ENCODE measurements around the gene ACAP3.

ACAP3 gene

GRCh38 chr1:1314678-1315335 is 7.1 kb upstream of the ACAP3 start:
- in situ Hi-C loops (cut with MboI; ENCODE audit: low sequenced_read_pairs, unreplicated experiment): no loop called here
- DNase-seq (ENCODE audit: low spot score): no peak
- TF ChIP-seq CTCF (IDR thresholded peaks at IDR 0.05; ENCODE audit: borderline replicate concordance, control extremely low read depth, extremely low read depth, insufficient read depth, missing control alignments): no peak

- TF ChIP-seq CTCF (IDR thresholded peaks at IDR 0.05; ENCODE audit: borderline replicate concordance, control extremely low read depth, extremely low read depth, insufficient read depth, missing control alignments): no peak
- in situ Hi-C loops (cut with MboI; ENCODE audit: low sequenced_read_pairs, unreplicated experiment): no loop called here
Observed at GRCh38 chr1:1314237-1314586, 6.5 kb upstream of the ACAP3 start.

GRCh38 chr1:1313500-1314236 is 5.9 kb upstream of the ACAP3 start:
- in situ Hi-C loops (cut with MboI; ENCODE audit: low sequenced_read_pairs, unreplicated experiment): no loop called here
- TF ChIP-seq CTCF (IDR thresholded peaks at IDR 0.05; ENCODE audit: borderline replicate concordance, control extremely low read depth, extremely low read depth, insufficient read depth, missing control alignments): no peak
- DNase-seq (ENCODE audit: low spot score): no peak

More at GRCh38 chr1:1314237-1314586, 6.5 kb upstream of the ACAP3 start:
- no peak for DNase-seq (ENCODE audit: low spot score)

GRCh38 chr1:1312450-1313314 is 5.0 kb upstream of the ACAP3 start:
- no peak for TF ChIP-seq CTCF (IDR thresholded peaks at IDR 0.05; ENCODE audit: borderline replicate concordance, control extremely low read depth, extremely low read depth, insufficient read depth, missing control alignments)
- in situ Hi-C loops (cut with MboI; ENCODE audit: low sequenced_read_pairs, unreplicated experiment): no loop called here
- no peak for DNase-seq (ENCODE audit: low spot score)

- no peak for DNase-seq (ENCODE audit: low spot score)
- TF ChIP-seq CTCF (IDR thresholded peaks at IDR 0.05; ENCODE audit: borderline replicate concordance, control extremely low read depth, extremely low read depth, insufficient read depth, missing control alignments): no peak
- in situ Hi-C loops (cut with MboI; ENCODE audit: low sequenced_read_pairs, unreplicated experiment): no loop called here
Observed at GRCh38 chr1:1311107-1312104, 3.7 kb upstream of the ACAP3 start.

Measured in GM13976 (cell line).